Measurements from ENCODE around the gene TRIM7. TPM values are rescaled to one million over a fixed set of nuclear protein-coding genes. Genes with fewer than 3 reads are reported as not detected.

TRIM7 gene
- total and polyA plus RNA-seq, 9 of the 15 experiments (the other 6 are each of a cell fraction or from before 2014, with no cell fraction given) = 2.6 to 14.9 (median 8.9) TPM

DNA sequence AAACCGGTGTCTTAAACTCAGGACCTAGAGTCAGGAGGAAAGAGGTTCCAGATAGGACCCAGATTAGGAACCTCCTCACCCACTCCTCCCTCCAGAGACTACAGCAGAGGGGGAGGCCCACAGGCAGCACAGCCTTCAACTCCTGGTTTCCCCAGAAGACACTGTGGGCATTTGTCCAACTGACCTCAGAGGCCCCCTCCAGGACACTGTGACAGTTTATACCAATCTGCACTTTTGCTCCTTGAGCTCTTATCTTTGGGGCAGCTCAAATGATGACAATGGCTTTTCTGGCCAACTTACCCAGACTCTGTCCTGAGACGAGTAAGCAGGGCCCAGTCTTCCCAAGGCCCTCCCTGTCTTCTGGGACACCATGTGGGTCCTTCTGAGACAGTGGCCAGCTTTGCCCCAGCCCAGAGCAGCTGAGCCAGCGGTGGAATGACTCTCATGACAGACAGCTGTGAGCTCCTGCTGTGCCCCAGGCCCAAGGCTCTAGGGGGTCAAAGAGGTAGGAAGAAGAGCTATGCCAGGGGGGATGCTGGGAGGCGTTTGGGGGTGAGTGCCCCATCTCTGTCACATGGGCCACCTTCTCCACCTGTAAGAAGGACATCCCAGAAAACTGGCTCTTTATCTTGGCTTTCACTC, 43.3 kb downstream of the TRIM7 start (continued):
- TF ChIP-seq, protein P1, sequence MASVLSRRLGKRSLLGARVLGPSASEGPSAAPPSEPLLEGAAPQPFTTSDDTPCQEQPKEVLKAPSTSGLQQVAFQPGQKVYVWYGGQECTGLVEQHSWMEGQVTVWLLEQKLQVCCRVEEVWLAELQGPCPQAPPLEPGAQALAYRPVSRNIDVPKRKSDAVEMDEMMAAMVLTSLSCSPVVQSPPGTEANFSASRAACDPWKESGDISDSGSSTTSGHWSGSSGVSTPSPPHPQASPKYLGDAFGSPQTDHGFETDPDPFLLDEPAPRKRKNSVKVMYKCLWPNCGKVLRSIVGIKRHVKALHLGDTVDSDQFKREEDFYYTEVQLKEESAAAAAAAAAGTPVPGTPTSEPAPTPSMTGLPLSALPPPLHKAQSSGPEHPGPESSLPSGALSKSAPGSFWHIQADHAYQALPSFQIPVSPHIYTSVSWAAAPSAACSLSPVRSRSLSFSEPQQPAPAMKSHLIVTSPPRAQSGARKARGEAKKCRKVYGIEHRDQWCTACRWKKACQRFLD (CRISPR knock-in tag; IDR thresholded peaks at IDR 0.05) = 0 out of 2 replicates have a peak, but pooled peaks have one; percentile 49
- peak in 1 of 2 experiments; percentile 29; a peak in 1 of 4 replicates for TF ChIP-seq RCOR1 (IDR thresholded peaks at IDR 0.05; ENCODE audit: borderline replicate concordance in 1 of 2, low read depth in 2 of 2, low read length in 2 of 2)
- TF ChIP-seq CHCHD3 (CRISPR knock-in tag; IDR thresholded peaks at IDR 0.05) = no peak
- no peak for TF ChIP-seq ZNF780A (CRISPR knock-in tag; IDR thresholded peaks at IDR 0.05)
- TF ChIP-seq SMAD4 (CRISPR knock-in tag; conservative IDR thresholded peaks at IDR 0.05) = no peak
- TF ChIP-seq ZNF239 (CRISPR knock-in tag; IDR thresholded peaks at IDR 0.05) = no peak
- TF ChIP-seq SOX6 (IDR thresholded peaks at IDR 0.05) = peak; percentile 44; the same call in 1 of the 2 replicates
- no peak for TF ChIP-seq STAT5A (IDR thresholded peaks at IDR 0.05; ENCODE audit: borderline replicate concordance, low read length)
- TF ChIP-seq CREBBP (IDR thresholded peaks at IDR 0.05; ENCODE audit: low read depth, low read length) = no peak
- 0 out of 4 replicates have a peak, but pooled peaks of 1 of the 2 experiments have one; percentile 7 for TF ChIP-seq TRIM24 (IDR thresholded peaks at IDR 0.05)
- peak; percentile 24; the same call in 1 of the 2 replicates for TF ChIP-seq NCOR1 (IDR thresholded peaks at IDR 0.05)
- TF ChIP-seq KLF6 (CRISPR knock-in tag; IDR thresholded peaks at IDR 0.05; ENCODE audit: borderline replicate concordance) = no peak
- TF ChIP-seq, protein P2, sequence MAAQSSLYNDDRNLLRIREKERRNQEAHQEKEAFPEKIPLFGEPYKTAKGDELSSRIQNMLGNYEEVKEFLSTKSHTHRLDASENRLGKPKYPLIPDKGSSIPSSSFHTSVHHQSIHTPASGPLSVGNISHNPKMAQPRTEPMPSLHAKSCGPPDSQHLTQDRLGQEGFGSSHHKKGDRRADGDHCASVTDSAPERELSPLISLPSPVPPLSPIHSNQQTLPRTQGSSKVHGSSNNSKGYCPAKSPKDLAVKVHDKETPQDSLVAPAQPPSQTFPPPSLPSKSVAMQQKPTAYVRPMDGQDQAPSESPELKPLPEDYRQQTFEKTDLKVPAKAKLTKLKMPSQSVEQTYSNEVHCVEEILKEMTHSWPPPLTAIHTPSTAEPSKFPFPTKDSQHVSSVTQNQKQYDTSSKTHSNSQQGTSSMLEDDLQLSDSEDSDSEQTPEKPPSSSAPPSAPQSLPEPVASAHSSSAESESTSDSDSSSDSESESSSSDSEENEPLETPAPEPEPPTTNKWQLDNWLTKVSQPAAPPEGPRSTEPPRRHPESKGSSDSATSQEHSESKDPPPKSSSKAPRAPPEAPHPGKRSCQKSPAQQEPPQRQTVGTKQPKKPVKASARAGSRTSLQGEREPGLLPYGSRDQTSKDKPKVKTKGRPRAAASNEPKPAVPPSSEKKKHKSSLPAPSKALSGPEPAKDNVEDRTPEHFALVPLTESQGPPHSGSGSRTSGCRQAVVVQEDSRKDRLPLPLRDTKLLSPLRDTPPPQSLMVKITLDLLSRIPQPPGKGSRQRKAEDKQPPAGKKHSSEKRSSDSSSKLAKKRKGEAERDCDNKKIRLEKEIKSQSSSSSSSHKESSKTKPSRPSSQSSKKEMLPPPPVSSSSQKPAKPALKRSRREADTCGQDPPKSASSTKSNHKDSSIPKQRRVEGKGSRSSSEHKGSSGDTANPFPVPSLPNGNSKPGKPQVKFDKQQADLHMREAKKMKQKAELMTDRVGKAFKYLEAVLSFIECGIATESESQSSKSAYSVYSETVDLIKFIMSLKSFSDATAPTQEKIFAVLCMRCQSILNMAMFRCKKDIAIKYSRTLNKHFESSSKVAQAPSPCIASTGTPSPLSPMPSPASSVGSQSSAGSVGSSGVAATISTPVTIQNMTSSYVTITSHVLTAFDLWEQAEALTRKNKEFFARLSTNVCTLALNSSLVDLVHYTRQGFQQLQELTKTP (IDR thresholded peaks at IDR 0.05; ENCODE audit: low read depth in 1 of 2, partially characterized antibody in 2 of 2) = no peak
